Stimulated activated CD8-positive, alpha-beta memory T cell treated with anti-CD3 and anti-CD28 coated beads, Interleukin-4, amount 100 ng/mL, for 48 hours (primary cell): ENCODE measurements around the gene SELPLG.

ENCODE experiments used
- DNase-seq: peaks from one replicate; pipeline ENCODE4 v3.0.0-alpha.2; 2020

SELPLG gene

GRCh38 chr12:108616941-108617858 lies 16.5 kb downstream of the SELPLG start:
- DNase-seq = peak; percentile 87

GRCh38 chr12:108616359-108616758 lies 17.3 kb downstream of the SELPLG start:
- DNase-seq = no peak

- no peak for DNase-seq
Observed at GRCh38 chr12:108615918-108616317, 17.8 kb downstream of the SELPLG start.

- DNase-seq = no peak
Observed at GRCh38 chr12:108614639-108615038, 19.1 kb downstream of the SELPLG start.

GRCh38 chr12:108614041-108614440 lies 19.7 kb downstream of the SELPLG start:
- no peak for DNase-seq

GRCh38 chr12:108613548-108613947 lies 20.1 kb downstream of the SELPLG start:
- no peak for DNase-seq

- DNase-seq = no peak
Observed at GRCh38 chr12:108612788-108613282, 20.9 kb downstream of the SELPLG start.

- peak; percentile 77 for DNase-seq
Observed at GRCh38 chr12:108611884-108612415, 21.7 kb downstream of the SELPLG start.

- no peak for DNase-seq
Observed at GRCh38 chr12:108610856-108611605, 22.7 kb downstream of the SELPLG start.

GRCh38 chr12:108610336-108610815 lies 23.3 kb downstream of the SELPLG start:
- no peak for DNase-seq

GRCh38 chr12:108609537-108610335 lies 24.0 kb downstream of the SELPLG start:
- DNase-seq = no peak

- DNase-seq = no peak
Observed at GRCh38 chr12:108608616-108609015, 25.1 kb downstream of the SELPLG start.

GRCh38 chr12:108607981-108608600 lies 25.6 kb downstream of the SELPLG start:
- DNase-seq = no peak

- DNase-seq = no peak
Observed at GRCh38 chr12:108606492-108606891, 27.2 kb downstream of the SELPLG start.

GRCh38 chr12:108605690-108606406 lies 27.8 kb downstream of the SELPLG start:
- no peak for DNase-seq

- DNase-seq = no peak
Observed at GRCh38 chr12:108605000-108605689, 28.5 kb downstream of the SELPLG start.

- no peak for DNase-seq
Observed at GRCh38 chr12:108604208-108604941, 29.3 kb downstream of the SELPLG start.

GRCh38 chr12:108603743-108604142 lies 30.0 kb downstream of the SELPLG start:
- no peak for DNase-seq

GRCh38 chr12:108602976-108603704 lies 30.6 kb downstream of the SELPLG start:
- DNase-seq = no peak
